H1 (cell line): ENCODE measurements around the gene WDR31. TPM values are rescaled to one million over a fixed set of nuclear protein-coding genes. Genes with fewer than 3 reads are reported as not detected.

Source experiments
- CTCF ChIA-PET: fragments of 300-600 bp; sonication (Branson Sonifier 250); formaldehyde crosslinking; loops from one replicate; lab custom pipeline; 2021; ENCODE audit not compliant: partially characterized antibody; lab: Charles Lee
- POLR2A ChIA-PET: fragments of 300-600 bp; sonication (Branson Sonifier 250); formaldehyde crosslinking; loops from one replicate; lab custom pipeline; 2021; ENCODE audit warnings: inconsistent platforms; ENCODE audit not compliant: partially characterized antibody; lab: Charles Lee
- DNase-seq, 2 experiments: peaks; one replicate each; pipeline versions ENCODE4 v3.0.0 to v3.0.0-alpha.2; 2010 to 2022; ENCODE audit warnings: low spot score in 2 of 2, low read depth in 1 of 2, mixed read lengths in 1 of 2
- FAIRE-seq: peaks from 2 replicates; lab custom pipeline; 2011; peaks lifted over from hg19 to GRCh38; lab: Jason Lieb, UNC
- H2AFZ ChIP-seq: 2 replicates; pipeline ENCODE4 v1.8.1; 2012; ENCODE audit warnings: low read length, inconsistent platforms
- H2AK5ac ChIP-seq: 2 replicates; pipeline ENCODE4 v1.6.1; 2013; ENCODE audit warnings: low read depth, low read length
- H2BK120ac ChIP-seq: replicated peaks from 2 replicates; pipeline ENCODE3; 2013; ENCODE audit warnings: low read depth, low read length, inconsistent platforms
- H2BK12ac ChIP-seq: 2 replicates; pipeline ENCODE4 v1.6.1; 2013; ENCODE audit warnings: low read depth, low read length
- H2BK15ac ChIP-seq: 2 replicates; pipeline ENCODE4 v1.6.1; 2013; ENCODE audit warnings: low read length
- H2BK20ac ChIP-seq: 2 replicates; pipeline ENCODE4 v1.6.1; 2013; ENCODE audit warnings: low read length
- H2BK5ac ChIP-seq: 2 replicates; pipeline ENCODE4 v1.6.1; 2013; ENCODE audit warnings: low read depth, low read length
- H3K14ac ChIP-seq: 2 replicates; pipeline ENCODE4 v1.6.1; 2013; ENCODE audit warnings: inconsistent platforms; ENCODE audit not compliant: insufficient read length
- H3K18ac ChIP-seq: 2 replicates; pipeline ENCODE4 v1.6.1; 2013; ENCODE audit warnings: low read length; ENCODE audit errors: extremely low read depth
- H3K23ac ChIP-seq: 2 replicates; pipeline ENCODE4 v1.6.1; 2013; ENCODE audit warnings: inconsistent platforms; ENCODE audit not compliant: insufficient read length
- H3K23me2 ChIP-seq: 2 replicates; pipeline ENCODE4 v1.6.1; 2013; ENCODE audit warnings: low read depth, low read length
- H3K27ac ChIP-seq: 2 replicates; pipeline ENCODE4 v1.6.1; 2011; ENCODE audit warnings: low read depth, low read length, inconsistent platforms
- H3K27me3 ChIP-seq, 4 experiments: replicated peaks in 1 of 4; 1 replicate in 1 of 4; 2 replicates in 3 of 4; pipeline versions ENCODE4 v1.6.1 to v1.8.1; 2011 to 2013; ENCODE audit warnings: low read length in 3 of 4, mild to moderate bottlenecking in 3 of 4, inconsistent platforms in 2 of 4, mixed read lengths in 2 of 4, moderate library complexity in 1 of 4; ENCODE audit not compliant: control insufficient read depth in 3 of 4, insufficient read depth in 3 of 4; ENCODE audit errors: extremely low read depth in 1 of 4
- H3K36me3 ChIP-seq, 4 experiments: 2 replicates each; pipeline versions ENCODE4 v1.6.1 to v1.8.1; 2011 to 2013; ENCODE audit warnings: mild to moderate bottlenecking in 4 of 4, low read length in 3 of 4, moderate library complexity in 2 of 4, control low read depth in 1 of 4, inconsistent platforms in 1 of 4; ENCODE audit not compliant: insufficient read depth in 4 of 4, control insufficient read depth in 2 of 4
- H3K4ac ChIP-seq: replicated peaks from 2 replicates; pipeline ENCODE3; 2013; ENCODE audit warnings: low read length, low read depth, mixed read lengths, inconsistent platforms; ENCODE audit not compliant: insufficient read length
- H3K4me1 ChIP-seq, 4 experiments: replicated peaks in 1 of 4; 1 replicate in 1 of 4; 2 replicates in 3 of 4; pipeline versions ENCODE4 v1.6.1 to v1.8.1; 2011 to 2013; ENCODE audit warnings: low read length in 3 of 4, inconsistent platforms in 2 of 4, mixed read lengths in 1 of 4; ENCODE audit not compliant: insufficient read depth in 4 of 4, control insufficient read depth in 3 of 4
- H3K4me2 ChIP-seq, 2 experiments: 2 replicates each; pipeline versions ENCODE4 v1.6.1 to v1.8.1; 2011 to 2013; ENCODE audit warnings: low read depth in 2 of 2, low read length in 2 of 2, control low read depth in 1 of 2, inconsistent platforms in 1 of 2, mild to moderate bottlenecking in 1 of 2; ENCODE audit not compliant: insufficient read depth in 1 of 2
- H3K4me3 ChIP-seq, 4 experiments: fragments of 200-600, 300-600 bp in 1 of 4; sonication (generic), shearing (Covaris generic), sonication (Bioruptor Twin) in 1 of 4; 2 replicates each; pipeline versions ENCODE4 v1.5.1 to v1.8.1; 2011 to 2016; ENCODE audit warnings: low read length in 4 of 4, low read depth in 3 of 4, control low read depth in 2 of 4, inconsistent platforms in 2 of 4, mild to moderate bottlenecking in 2 of 4, mixed read lengths in 1 of 4, moderate library complexity in 1 of 4; ENCODE audit not compliant: insufficient read depth in 2 of 4; ENCODE audit errors: extremely low read depth in 1 of 4
- H3K56ac ChIP-seq: replicated peaks from 2 replicates; pipeline ENCODE3; 2013; ENCODE audit warnings: low read depth, mild to moderate bottlenecking, mixed read lengths, low read length, inconsistent platforms; ENCODE audit not compliant: insufficient read length
- H3K79me1 ChIP-seq: 2 replicates; pipeline ENCODE4 v1.6.1; 2013; ENCODE audit warnings: low read depth, low read length, control low read depth
- H3K79me2 ChIP-seq, 2 experiments: 2 replicates each; pipeline versions ENCODE4 v1.6.1 to v1.8.1; 2012 to 2013; ENCODE audit warnings: low read length in 2 of 2, mild to moderate bottlenecking in 2 of 2, inconsistent platforms in 1 of 2; ENCODE audit not compliant: insufficient read depth in 2 of 2, control insufficient read depth in 1 of 2
- H3K9ac ChIP-seq, 4 experiments: replicated peaks in 1 of 4; 1 replicate in 1 of 4; 2 replicates in 3 of 4; pipeline versions ENCODE4 v1.6.1 to v1.8.1; 2011 to 2013; ENCODE audit warnings: low read depth in 3 of 4, low read length in 3 of 4, control low read depth in 2 of 4, mild to moderate bottlenecking in 2 of 4, moderate library complexity in 2 of 4, inconsistent platforms in 1 of 4; ENCODE audit errors: extremely low read depth in 1 of 4
- H3K9me3 ChIP-seq, 2 experiments: 2 replicates each; pipeline versions ENCODE4 v1.6.1 to v1.8.1; 2012 to 2013; ENCODE audit warnings: mild to moderate bottlenecking in 2 of 2, moderate library complexity in 2 of 2, control low read depth in 1 of 2, inconsistent platforms in 1 of 2, low read depth in 1 of 2, low read length in 1 of 2, mixed read lengths in 1 of 2; ENCODE audit not compliant: insufficient read depth in 2 of 2
- H4K20me1 ChIP-seq, 2 experiments: replicated peaks in 1 of 2; 2 replicates each; pipeline versions ENCODE3 to v1.8.1; 2011 to 2013; ENCODE audit warnings: inconsistent platforms in 2 of 2, low read length in 2 of 2, mild to moderate bottlenecking in 1 of 2; ENCODE audit not compliant: insufficient read depth in 2 of 2, control insufficient read depth in 1 of 2
- H4K5ac ChIP-seq: 2 replicates; pipeline ENCODE4 v1.6.1; 2013; ENCODE audit warnings: low read length, low read depth, mixed read lengths, inconsistent platforms; ENCODE audit not compliant: insufficient read length
- H4K8ac ChIP-seq: 2 replicates; pipeline ENCODE4 v1.8.0; 2013; ENCODE audit warnings: mild to moderate bottlenecking, moderate library complexity, low read length, inconsistent platforms; ENCODE audit not compliant: insufficient read depth; ENCODE audit errors: extremely low read depth
- H4K91ac ChIP-seq: replicated peaks from 2 replicates; pipeline ENCODE3; 2013; ENCODE audit warnings: low read length, mixed read lengths, inconsistent platforms; ENCODE audit not compliant: insufficient read length
- ATF2 ChIP-seq: IDR thresholded peaks from 2 replicates; pipeline ENCODE4 v1.6.1; 2012; ENCODE audit warnings: low read length, inconsistent platforms
- BCL11A ChIP-seq, 2 experiments: IDR thresholded peaks; one replicate each; pipeline ENCODE4 v1.6.1; 2011; ENCODE audit warnings: low read depth in 2 of 2, low read length in 2 of 2, mild to moderate bottlenecking in 2 of 2
- CTBP2 ChIP-seq: IDR thresholded peaks from 2 replicates; pipeline ENCODE4 v1.7.0; 2011; ENCODE audit warnings: borderline replicate concordance, mild to moderate bottlenecking, moderate library complexity, mixed read lengths, low read length; ENCODE audit not compliant: insufficient read depth, insufficient read length
- E2F6 ChIP-seq: IDR thresholded peaks from 2 replicates; pipeline ENCODE4 v1.6.1; 2012; ENCODE audit warnings: inconsistent platforms
- KDM4A ChIP-seq: IDR thresholded peaks from one replicate; pipeline ENCODE4 v1.7.1; 2012; ENCODE audit warnings: low read depth, mild to moderate bottlenecking, moderate library complexity, low read length, inconsistent platforms; ENCODE audit not compliant: severe bottlenecking
- KDM5A ChIP-seq: fragments of 200-600 bp; IDR thresholded peaks from 2 replicates; pipeline ENCODE4 v1.7.1; 2012; ENCODE audit warnings: mild to moderate bottlenecking, low read length, inconsistent platforms, mixed read lengths
- POLR2A ChIP-seq, 2 experiments: IDR thresholded peaks; 1 replicate in 1 of 2; 2 replicates in 1 of 2; pipeline ENCODE4 v1.6.1; 2011; ENCODE audit warnings: low read depth in 2 of 2, low read length in 2 of 2, mild to moderate bottlenecking in 2 of 2; ENCODE audit errors: control extremely low read depth in 1 of 2
- POU5F1 ChIP-seq: IDR thresholded peaks from 2 replicates; pipeline ENCODE4 v1.6.1; 2011; ENCODE audit warnings: low read depth, mild to moderate bottlenecking, low read length, moderate library complexity
- SIX5 ChIP-seq: IDR thresholded peaks from 2 replicates; pipeline ENCODE4 v1.6.1; 2011; ENCODE audit warnings: mild to moderate bottlenecking, low read depth, low read length
- ZNF274 ChIP-seq: IDR thresholded peaks from 2 replicates; pipeline ENCODE4 v1.7.0; 2012; ENCODE audit warnings: low read length, borderline replicate concordance; ENCODE audit errors: extremely low read depth
- WGBS, 2 experiments: shearing (Covaris generic) in 1 of 2; methylation state at CpG; one replicate each; pipeline versions ENCODE4 v1.1.6 to v1.1.7; 2013 to 2015; ENCODE audit warnings: low lambda C conversion rate in 2 of 2, mixed read lengths in 2 of 2, inconsistent platforms in 1 of 2, low coverage in 1 of 2, missing lambda C conversion rate in 1 of 2; ENCODE audit not compliant: insufficient replicate concordance in 2 of 2, insufficient coverage in 1 of 2, insufficient read length in 1 of 2; ENCODE audit errors: extremely low coverage in 1 of 2, missing lambda C conversion rate in 1 of 2; 5-methylcytosine and 5-hydroxymethylcytosine counted together
- polyA plus RNA-seq, 7 experiments: library from polyadenylated mRNA; depleted of rRNA in 3 of 7; stranded (reverse) in 5 of 7; unstranded in 2 of 7; fragments of >200 nt in 5 of 7; fragments of 200-250 nt in 2 of 7; gene quantifications; 1 replicate in 5 of 7; 2 replicates in 1 of 7; 4 replicates in 1 of 7; pipeline versions ENCODE4 v1.2.1 to v1.2.3, GENCODE V29; 2011 to 2013; ENCODE audit warnings: missing spikeins in 2 of 7, mixed read lengths in 2 of 7
- total RNA-seq: library from RNA; stranded (reverse); fragmentation: NEBNext Ultra II Directional; extraction: Animal tissue kit (Norgen Biotek cat#: 25700); gene quantifications from 2 replicates; pipeline ENCODE4 v1.2.1, GENCODE V29; 2021

Gene WDR31
- total and polyA plus RNA-seq, 2 of the 8 experiments (the other 6 are each of a cell fraction or from before 2014, with no cell fraction given) = 0.27 to 0.28 TPM

- Histone ChIP-seq H3K23me2 (peaks cover 11% of the 10 kb centered on the region; the same call in 1 of the 2 replicates), H3K23ac (no peak overlapping the region), H3K79me2 (no peaks in the 10 kb centered on the region), H2AK5ac (no peak overlapping the region), H2BK15ac (no peak overlapping the region), H3K27ac (no peak overlapping the region), H2AFZ (no peak overlapping the region), H4K20me1 (peaks cover 0 to 2% of the 10 kb centered on the region in 2 experiments), H3K79me1 (no peaks in the 10 kb centered on the region; the same call in none of the 2 replicates), H2BK5ac (no peak overlapping the region), H3K18ac (no peak overlapping the region), H3K4me3 (no peak overlapping the region), H3K4me1 (peaks cover 5 to 14% (median 10%) of the 10 kb centered on the region in 4 experiments), H4K8ac (no peak overlapping the region), H3K9ac (no peak overlapping the region), H2BK20ac (no peak overlapping the region), H4K91ac (no peak overlapping the region), H3K4ac (no peak overlapping the region), H3K14ac (no peak overlapping the region), H3K56ac (no peak overlapping the region), H3K36me3 (no peaks in the 10 kb centered on the region), H4K5ac (no peak overlapping the region), H3K27me3 (peaks cover 0 to 14% (median 2%) of the 10 kb centered on the region in 4 experiments; a peak in 5 of 7 replicates), H3K4me2 (peak overlapping the region in 1 of 2 experiments; percentile 86; a peak in 2 of 4 replicates), H3K9me3 (no peaks in the 10 kb centered on the region), H2BK12ac (no peak overlapping the region), H2BK120ac (no peak overlapping the region)
- 84% methylated on average over 6 of the region's 6 CpGs; no CpG with 5 or more reads in 1 of the 2 experiments for WGBS, 2 experiments
- DNase-seq (no peak), FAIRE-seq (no peak)
- POLR2A ChIA-PET = interaction anchor here (0.8 to 2.8 kb wide), 9 partner anchors 9 to 59 kb away, joined by 3 to 11 read pairs (median 4); partner anchors contain the start of genes C9orf43, HDHD3, POLE3 and WDR31
- CTCF ChIA-PET = interaction anchor here (0.9 to 4.0 kb wide), 11 partner anchors 8 to 731 kb away, joined by 3 to 12 read pairs (median 4); partner anchors contain the start of genes CDC26, PRPF4 and WDR31
- TF ChIP-seq BCL11A (IDR thresholded peaks at IDR 0.05; ENCODE audit: low read depth in 2 of 2, low read length in 2 of 2) = no peak
- no peak for TF ChIP-seq E2F6
- TF ChIP-seq POLR2A (IDR thresholded peaks at IDR 0.05; ENCODE audit: control extremely low read depth in 1 of 2, low read depth in 2 of 2, low read length in 2 of 2) = no peak
- no peak for TF ChIP-seq CTBP2
- no peak for TF ChIP-seq POU5F1
- no peak for TF ChIP-seq KDM4A
- TF ChIP-seq SIX5 = no peak
- TF ChIP-seq KDM5A = no peak
- TF ChIP-seq ATF2 = no peak
- TF ChIP-seq ZNF274 = no peak
Measured at GRCh38 chr9:113350937-113351336, 10.9 kb upstream of the WDR31 start.
